IPS DF 4.7 (cell line): ENCODE measurements around the gene F2RL3.
"Not testable (repeated sequence)": the region's sequence is repeated elsewhere in the genome, so short reads cannot be mapped to it uniquely, and the experiment has no call there.

Experiments used
- DNase-seq: peaks from one replicate; pipeline ENCODE4 v3.0.0-alpha.2; 2013; ENCODE audit warnings: low spot score; ENCODE audit errors: extremely low read depth

Gene F2RL3

GRCh38 chr19:16921766-16922591 is 33.2 kb downstream of the F2RL3 start:
- no peak for DNase-seq

- no peak for DNase-seq
Observed at GRCh38 chr19:16922592-16922934, 33.8 kb downstream of the F2RL3 start.

GRCh38 chr19:16922949-16923348 is 34.1 kb downstream of the F2RL3 start:
- no peak for DNase-seq

- DNase-seq, result no peak
Observed at GRCh38 chr19:16927883-16928282, 39.1 kb downstream of the F2RL3 start.

GRCh38 chr19:16928351-16928750 is 39.6 kb downstream of the F2RL3 start:
- no peak for DNase-seq

- no peak for DNase-seq
Observed at GRCh38 chr19:16928916-16929315, 40.1 kb downstream of the F2RL3 start.

- DNase-seq, result no peak
Observed at GRCh38 chr19:16930753-16931152, 42.0 kb downstream of the F2RL3 start.

- DNase-seq, result no peak
Observed at GRCh38 chr19:16931306-16931705, 42.5 kb downstream of the F2RL3 start.

GRCh38 chr19:16934489-16934888 is 45.7 kb downstream of the F2RL3 start:
- no peak for DNase-seq

GRCh38 chr19:16936901-16937300 is 48.1 kb downstream of the F2RL3 start:
- DNase-seq, result no peak

- not testable (repeated sequence) for DNase-seq
Observed at GRCh38 chr19:16937796-16938195, 49.0 kb downstream of the F2RL3 start.

- no peak for DNase-seq
Observed at GRCh38 chr19:16938211-16938610, 49.4 kb downstream of the F2RL3 start.

- not testable (repeated sequence) for DNase-seq
Observed at GRCh38 chr19:16940063-16940462, 51.3 kb downstream of the F2RL3 start.

- DNase-seq, result no peak
Observed at GRCh38 chr19:16940626-16941025, 51.8 kb downstream of the F2RL3 start.
